HG03378 (cell line): ENCODE data around the gene MYOZ1.
"Not testable (repeated sequence)": the region's sequence is repeated elsewhere in the genome, so short reads cannot be mapped to it uniquely, and the experiment has no call there.

Source experiments
- ATAC-seq: cut with Tn5 transposase; IDR thresholded peaks from one replicate; pipeline ENCODE4 v1.9.1; 2021; ENCODE audit warnings: mild to moderate bottlenecking, moderate library complexity; ENCODE audit not compliant: unreplicated experiment

MYOZ1 gene, protein sequence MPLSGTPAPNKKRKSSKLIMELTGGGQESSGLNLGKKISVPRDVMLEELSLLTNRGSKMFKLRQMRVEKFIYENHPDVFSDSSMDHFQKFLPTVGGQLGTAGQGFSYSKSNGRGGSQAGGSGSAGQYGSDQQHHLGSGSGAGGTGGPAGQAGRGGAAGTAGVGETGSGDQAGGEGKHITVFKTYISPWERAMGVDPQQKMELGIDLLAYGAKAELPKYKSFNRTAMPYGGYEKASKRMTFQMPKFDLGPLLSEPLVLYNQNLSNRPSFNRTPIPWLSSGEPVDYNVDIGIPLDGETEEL

DNA sequence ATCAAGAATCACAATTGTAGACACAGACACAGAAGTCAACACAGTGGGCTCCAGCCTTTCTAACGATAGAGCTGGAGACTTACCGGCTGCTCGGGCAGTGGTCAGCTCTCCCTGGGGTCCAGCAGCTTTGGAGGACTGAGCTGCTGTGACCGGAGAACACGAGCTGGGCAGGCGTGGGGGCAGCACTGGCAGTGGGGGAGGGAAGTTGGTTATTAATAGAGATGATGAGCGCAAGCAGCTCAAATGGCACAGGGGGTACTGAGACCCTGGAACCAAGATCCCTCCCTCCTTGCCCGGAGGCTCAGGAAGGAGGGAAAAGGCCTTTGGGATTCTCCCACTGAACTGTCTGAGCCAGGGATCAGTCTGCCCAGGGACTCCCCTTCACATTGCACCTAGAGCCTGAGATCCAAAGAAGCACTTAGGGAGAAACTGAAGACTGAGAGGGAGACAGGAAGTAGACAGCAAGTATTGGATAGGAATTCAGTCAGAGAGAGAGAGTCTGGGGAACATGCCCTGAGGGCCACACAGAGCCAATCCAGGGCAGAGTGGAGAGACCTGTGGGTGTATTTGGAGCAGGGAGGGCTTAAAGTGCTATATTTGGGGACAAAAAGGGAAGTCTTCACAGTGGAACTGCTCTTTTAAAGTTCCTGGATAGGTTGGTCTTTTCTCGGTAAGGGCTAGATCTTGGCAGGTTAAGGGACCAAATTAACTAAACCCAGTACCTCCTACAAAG lies at the start of gene MYOZ1:
Gene MYOZ1 (minus strand): TSS at position 147 of the 733 bp plus-strand sequence. CDS start 1,457 bp downstream, outside the sequence.
- ATAC-seq, result no peak

DNA sequence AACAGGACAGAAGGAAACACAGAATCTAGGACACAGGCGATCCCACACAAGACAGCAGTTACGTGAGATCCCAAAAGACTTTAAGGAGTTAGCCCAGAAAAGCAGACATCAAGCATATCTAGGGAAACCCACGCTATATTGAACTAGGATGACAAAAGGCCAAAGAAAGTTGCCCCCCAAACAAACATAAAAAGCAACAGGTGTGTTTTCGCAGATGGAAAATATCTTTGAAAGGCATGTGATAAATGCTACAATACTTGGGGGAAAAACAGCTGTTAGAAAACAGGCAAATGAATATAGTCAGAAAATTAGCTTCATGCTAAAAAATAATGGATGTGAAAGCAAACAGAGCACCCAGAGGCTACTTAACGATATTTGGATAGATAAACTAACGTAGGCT lies 49.5 kb upstream of the MYOZ1 start:
- not testable (repeated sequence) for ATAC-seq

DNA sequence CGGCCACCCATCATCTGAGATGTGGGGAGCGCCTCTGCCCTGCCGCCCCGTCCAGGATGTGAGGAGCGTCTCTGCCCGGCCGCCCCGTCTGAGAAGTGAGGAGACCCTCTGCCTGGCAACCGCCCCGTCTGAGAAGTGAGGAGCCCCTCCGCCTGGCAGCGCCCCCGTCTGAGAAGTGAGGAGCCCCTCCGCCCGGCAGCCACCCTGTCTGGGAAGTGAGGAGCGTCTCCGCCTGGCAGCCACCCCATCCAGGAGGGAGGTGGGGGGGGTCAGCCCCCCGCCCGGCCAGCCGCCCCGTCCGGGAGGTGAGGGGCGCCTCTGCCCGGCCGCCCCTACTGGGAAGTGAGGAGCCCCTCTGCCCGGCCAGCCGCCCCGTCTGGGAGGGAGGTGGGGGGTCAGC lies 48.3 kb upstream of the MYOZ1 start:
- not testable (repeated sequence) for ATAC-seq

DNA sequence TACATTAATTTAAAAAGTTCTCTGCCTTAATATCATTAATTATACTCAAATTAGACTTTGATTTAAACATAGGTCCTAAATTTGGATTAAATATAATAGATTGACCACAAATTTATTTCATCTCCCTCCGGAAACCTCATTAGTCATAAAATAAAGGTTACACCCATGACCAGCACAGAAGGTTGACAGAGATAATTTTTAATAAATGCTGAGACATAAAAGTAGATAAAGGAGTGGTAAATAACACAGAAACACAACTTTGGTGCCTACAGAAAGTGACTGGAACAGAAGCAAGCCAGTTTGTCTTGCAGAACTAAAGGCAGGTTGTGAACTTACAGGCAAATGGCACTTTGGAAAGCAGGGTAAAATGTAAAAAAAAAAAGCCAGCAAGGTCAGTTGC lies 46.4 kb upstream of the MYOZ1 start:
- ATAC-seq, result not testable (repeated sequence)

DNA sequence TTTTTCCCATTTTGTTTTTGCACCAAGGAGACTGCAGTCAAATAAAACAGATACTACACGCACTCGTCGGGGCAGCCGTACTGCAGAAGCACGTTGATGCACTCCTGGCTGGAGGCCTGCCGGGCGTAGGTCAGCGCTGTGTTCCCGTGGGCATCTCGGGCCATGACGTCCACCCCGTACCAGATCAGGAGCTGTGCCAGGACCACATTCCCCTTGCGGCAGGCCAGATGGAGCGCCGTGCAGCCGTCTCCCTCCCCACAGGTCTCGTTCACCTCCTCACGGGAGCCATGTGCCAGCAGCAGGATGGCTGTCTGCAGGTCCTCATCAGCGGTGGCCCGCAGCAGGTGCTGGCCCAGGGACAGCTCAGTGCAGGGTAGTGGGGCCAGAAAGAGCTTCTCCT lies 33.3 kb upstream of the MYOZ1 start:
- ATAC-seq, result not testable (repeated sequence)

DNA sequence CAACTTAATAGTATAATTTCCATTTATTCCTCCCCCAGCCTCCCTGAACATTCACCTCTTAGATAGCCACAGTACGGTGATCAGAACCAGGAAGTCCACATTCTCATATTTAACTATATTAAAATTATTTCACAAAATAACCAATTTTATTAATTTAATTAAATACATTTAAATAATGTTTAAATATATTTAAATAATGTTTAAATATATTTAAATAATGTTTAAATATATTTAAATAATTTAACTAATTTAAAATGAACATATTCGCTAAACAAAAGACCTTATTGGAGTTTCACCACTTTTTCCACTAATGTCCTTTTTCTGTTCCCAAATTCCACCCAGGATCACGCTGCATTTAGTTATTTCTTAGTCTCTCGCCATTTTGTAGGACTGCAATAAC lies 27.1 kb upstream of the MYOZ1 start:
- ATAC-seq, result not testable (repeated sequence)

DNA sequence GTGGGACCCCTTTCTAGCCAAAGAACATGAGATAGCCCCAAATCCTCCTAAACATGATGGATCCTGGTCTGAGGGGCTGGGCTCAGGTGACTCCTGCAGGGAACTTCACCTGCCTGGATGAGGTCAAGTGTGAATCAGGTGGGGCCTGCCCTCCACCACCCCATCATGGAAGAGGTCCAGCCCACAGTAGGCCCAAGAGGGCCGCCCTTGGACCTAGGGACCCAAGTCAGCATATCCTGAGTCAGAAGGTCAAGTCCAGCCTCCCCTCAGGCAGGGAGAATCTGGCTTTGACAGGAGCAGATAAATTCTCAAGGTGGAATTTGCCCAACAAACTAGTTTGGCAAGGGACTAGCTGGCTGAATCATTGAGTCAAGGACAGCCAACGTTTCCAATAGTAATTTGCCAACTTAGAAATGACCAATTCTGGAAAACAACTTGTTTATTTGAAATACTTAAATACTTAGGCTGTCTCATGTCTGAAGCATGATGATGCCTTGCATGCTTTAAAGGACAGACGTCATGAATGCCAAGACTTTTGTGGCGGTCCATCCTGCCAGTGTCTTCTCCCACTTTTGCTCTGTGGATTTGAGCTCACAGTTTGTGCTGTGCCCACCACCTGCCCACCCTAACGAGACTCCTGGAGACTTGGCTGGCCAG lies 25.0 kb upstream of the MYOZ1 start:
- not testable (repeated sequence) for ATAC-seq

DNA sequence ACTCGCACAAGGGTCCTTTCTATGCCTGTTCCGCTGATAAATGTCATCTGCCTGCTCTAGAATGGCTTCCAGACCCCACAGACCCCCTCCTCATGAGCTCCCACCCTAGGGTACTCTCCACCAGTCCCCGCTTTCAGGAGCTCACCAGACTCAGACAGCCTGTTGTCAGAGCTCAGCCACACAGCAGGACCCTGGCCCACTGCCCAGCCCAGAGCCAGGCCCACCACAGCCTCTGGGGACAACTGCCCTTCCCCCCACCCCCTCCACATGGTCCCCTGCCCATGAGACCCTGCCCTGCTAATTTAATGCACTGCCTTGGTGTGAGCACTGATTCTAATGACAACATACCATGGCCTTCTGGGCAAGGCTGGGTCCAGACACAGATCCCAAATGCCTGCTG lies 24.3 kb upstream of the MYOZ1 start:
- ATAC-seq, result not testable (repeated sequence)

DNA sequence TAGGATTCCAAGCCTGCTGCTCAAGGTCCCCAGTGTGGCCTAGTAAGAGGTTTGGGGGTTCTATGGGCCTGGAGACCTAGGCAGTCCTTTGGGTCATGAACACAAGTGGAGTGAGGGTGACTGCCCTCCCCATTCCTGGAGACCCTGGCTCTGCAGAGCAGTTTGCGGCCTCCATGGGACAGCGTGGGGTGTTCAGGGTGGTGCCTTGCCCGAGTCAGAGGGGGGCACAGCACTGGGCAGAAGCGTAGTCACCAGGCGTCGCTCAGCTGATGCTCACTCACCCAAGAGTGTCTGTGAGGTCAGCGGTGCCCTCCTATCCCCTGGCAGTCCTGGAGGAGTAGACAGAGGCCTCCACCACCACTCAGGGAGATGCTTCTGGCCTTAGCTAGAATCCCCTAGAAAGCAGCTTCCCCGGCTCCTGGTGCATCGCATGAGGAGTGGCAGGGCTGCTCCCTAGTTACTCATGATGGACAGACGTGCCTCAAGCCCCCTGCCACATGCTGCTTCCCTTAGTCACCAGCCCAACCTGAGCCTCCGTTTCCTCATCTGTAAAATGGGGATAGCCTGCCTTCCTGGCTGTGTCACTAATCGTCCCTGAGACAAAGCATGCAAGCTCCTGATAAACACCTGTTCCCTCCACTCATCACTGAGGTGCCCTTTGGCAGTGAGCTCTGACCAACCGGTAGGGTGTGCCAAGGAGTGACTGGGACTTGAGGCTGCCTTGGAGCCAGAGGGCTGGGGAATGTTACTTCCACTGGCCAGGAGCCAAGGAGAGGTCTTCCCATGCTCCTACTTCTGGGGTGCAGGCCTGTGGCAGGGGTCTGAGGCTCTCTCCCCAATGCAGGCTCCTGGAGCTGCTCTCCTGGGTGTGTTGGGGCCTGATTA lies 23.1 kb upstream of the MYOZ1 start:
- not testable (repeated sequence) for ATAC-seq

DNA sequence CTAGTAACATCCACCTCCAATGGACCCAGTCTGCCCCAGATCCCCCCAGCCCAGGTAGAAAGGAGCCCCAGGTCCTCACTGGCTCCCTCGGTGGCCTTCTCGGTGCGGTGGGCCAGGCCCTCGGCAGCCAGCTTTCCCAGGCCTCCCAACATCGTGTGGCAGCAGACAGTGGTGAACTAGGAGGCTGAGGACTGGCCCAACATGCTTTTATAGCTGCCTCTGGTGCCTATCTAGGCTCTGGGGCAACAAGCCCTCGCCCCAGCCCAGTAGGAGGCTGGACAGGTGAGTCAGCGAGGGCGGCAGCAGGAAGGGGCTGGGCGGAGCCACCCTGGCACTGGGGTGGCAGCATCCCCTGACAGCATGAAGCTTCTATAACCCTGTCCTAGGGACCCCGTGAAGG lies 22.3 kb upstream of the MYOZ1 start:
- ATAC-seq, result not testable (repeated sequence)

DNA sequence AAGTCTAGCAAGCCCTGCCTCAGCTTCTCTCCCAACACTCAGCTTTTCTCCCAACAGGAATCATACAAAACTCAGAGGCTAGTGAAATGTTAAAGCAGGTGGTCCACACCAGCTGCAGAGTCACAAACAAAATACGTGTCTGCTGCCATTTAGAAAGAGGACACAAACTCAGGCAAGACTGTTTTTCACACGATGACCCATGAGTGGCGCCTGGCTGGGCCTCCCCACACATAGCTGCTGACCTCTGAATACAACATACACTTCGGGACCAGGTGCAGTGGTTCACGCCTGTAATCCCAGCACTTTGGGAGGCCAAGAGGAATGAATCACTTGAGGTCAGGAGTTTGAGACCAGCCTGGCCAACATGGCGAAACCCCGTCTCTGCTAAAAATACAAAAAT lies 21.4 kb upstream of the MYOZ1 start:
- not testable (repeated sequence) for ATAC-seq

DNA sequence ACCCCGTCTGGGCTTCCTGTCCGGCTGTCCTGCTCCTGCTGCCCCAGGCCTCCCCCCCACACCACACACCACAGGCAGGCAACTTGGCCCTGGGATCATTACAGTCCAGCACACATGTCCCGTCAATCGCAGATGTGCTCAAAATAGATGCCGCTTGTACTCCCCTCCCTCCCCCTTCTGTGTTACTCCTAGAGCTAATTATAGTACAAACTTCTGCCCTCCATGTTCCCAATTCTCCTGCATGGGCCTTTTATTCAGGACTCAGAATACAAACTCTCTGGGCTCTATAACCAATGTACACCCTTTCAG lies 14.7 kb upstream of the MYOZ1 start, which contains the start of gene SYNPO2L:
Gene SYNPO2L (minus strand): TSS at position 40 of the 309 bp plus-strand sequence. CDS start 107 bp downstream, outside the sequence.
- no peak for ATAC-seq

DNA sequence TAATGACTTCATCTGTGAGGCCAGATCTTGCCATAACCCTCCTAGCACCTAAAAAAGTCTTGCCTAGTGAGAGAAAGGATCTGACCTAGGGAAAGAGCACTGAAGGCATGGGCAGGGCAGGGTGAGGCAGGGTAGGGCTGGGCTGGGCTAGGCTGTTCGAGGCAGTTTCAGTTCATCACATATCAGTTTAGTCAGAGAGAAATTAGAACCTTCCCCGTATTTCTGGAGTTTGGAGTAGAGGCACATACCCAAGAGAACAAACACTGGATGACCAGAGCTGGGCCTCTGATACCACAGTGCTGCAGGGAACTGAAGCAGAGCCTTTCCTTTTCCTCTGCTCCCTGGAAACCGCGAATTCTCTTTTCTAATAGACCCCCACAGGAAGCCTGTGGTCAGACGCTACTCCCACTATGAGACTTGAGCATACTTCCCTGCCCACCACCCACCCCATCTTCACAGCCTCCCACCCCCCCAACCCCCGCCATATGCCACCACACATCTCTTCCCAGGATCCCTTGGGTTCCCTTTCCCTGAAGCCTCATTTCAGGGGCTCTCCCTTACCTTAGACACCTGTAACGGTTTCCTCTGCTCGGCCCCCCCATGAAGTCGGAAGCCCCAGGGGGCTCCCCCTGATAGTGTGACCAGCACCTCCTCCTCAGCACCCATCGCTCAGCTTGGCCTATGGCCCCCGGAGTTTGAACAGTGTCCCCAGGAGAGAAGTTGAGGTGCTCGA lies 14.1 kb upstream of the MYOZ1 start:
- no peak for ATAC-seq

DNA sequence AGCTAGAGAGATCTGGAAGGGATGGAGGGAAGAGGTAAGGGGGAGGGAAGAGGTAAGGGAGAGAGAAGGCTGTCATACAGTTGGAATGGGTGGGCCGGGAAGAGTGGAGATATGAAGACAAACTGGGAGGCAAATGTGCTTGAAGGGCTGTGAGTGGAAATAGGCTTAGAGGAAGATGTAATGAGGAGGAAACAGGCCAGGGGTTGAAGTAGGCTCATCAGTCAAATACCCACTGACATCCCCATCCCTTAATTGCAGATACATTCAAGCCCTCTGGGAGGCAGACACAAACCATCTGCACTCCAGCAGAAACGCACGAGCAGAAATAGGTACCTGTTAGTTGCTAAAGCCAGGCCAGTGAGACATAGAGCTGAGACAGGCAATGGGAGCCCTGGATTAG lies 12.4 kb upstream of the MYOZ1 start:
- no peak for ATAC-seq

DNA sequence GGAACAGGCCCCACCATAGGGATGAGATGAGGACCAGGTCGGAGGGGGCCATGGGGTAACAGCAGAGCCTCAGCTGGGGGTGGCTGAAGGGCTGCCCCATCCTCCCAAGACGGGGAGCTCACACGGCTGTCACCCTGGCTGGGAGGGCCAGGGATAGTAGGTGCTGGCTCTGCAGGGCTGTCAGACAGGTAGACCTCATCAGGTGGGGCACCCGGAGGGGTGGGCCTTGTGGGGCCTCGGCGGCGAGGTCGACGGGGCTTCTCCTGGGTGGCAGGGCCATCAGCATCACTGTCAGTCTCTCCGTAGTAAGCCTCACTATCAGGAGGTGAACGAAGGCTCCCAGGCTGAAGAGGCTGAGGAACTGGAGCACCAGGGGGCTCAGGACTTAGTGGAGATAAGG lies 11.9 kb upstream of the MYOZ1 start:
- ATAC-seq, result no peak

DNA sequence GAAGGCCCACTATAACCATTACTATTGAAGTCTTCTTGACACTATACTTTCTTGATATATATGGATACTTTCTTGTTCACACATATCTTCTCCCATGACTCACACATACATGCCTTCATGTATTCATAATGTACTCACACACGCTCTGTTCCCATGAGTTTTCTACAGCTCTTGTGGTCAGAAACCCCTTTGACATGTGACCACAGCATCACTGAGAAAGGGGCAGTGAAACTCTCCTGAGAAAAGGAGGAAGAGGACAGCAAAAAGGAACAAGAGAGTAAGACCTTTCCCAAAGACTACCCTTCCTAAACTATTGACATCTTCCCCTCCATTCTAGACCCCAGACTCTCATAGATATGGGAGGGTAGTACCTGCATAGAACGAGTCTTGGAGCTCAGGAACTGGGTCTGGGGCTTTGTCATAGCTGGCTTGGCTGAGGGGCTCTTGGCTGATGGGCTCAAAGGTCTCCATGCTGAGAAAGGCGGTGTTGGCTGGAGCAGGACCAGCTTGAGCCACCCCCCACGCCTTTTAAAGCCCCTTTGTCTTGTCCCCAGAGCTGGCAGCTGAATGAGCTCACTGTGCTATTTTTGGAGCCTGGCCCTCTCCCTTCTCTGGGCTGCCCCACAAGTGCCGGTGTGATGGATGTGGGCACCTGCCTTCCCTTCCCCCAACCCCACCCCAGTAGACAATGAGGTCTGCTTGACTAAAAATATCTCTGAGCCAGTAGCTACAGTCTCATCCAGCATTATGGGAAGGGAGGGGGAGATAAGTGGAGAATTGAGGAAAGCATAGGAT lies 9.5 kb upstream of the MYOZ1 start:
- no peak for ATAC-seq

DNA sequence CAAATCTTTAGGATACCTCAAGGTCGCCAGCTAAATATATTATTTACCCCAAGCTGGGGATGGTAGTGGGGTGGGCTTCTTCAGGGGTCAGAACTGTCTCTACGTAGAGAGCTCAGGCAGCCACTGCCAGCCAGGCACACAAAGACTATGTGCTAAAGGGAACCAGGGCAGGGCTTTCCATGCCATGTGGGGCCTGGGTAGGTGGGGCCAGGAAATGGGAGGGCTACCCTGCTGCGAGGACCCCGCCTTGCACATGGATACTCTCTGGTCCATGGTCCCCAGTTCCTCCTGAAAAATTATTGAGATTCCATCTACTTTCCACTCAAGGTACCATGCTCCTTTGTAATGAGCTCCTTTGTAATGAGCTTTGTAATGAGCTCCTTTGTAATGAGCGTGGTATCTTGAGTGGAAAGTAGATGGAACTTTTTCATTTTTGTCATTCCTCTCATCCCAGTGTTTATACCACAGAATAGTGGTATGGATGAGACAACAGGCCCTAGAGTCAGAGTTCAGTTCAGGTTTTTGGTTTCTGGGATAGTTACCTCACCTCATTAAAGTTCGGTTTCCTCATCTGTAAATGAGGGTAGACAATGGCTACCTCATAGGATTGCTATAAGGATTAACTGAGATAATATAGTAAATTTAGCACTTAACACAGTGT lies 8.7 kb upstream of the MYOZ1 start:
- no peak for ATAC-seq

DNA sequence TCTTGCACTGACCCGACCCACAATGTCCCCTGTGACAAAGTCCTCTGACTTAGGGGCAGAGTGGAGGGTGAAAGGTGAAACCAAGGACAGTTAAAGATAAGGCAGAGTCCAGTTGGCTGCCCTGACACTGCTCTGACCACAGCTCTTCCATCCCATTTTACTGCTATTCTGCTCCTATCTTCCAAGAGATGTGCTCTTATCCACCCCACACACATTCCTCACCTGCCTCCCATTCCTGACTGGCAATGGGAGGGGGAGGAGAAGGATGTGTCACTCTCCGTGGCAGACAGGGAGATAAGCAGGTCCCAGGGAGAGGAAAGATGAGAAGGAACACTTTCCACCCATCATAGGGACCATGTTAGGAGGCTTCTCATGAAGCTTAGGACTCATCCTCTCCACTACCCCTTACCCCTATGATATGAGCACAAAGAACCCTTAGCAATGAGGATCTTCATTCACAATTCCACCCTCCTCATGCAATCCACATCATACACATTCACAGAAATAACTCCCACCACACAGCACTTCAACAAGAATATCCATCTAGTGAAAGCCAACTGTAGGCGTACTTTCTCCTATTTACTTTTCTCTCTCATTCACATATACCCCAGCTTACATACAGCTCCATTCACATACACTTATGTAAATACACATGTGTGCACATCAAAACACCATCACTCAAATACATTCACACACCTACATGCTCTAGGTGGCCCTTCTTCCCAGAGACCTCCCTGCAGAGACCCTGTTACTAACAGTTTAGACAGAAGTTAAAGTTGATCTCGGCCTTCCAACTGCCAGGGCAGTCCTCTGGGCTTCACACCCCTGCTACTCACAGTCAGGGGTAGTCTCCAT lies 7.9 kb upstream of the MYOZ1 start:
- ATAC-seq, result no peak
